ENCODE measurements around the gene TRABD2B.

TRABD2B gene

DNA sequence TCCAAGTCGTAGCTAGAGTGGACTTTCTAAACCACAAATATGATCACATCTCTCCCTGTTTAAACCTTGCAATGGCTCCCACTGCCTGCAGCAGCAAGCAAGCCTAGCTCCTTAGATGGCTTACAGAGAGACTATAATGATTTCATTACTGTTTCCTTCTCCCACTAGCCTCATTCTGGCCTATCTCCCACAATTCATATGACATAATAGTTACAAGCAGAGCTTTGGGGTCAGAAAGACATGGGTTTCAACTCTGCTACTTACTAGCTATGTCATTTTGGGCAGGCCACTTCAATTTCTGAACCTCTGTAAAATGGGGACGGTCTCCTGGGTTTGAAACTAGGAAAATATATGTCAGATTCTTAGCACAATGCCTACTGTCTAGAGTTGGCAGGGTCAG lies 143.3 kb downstream of the TRABD2B start:
- no peak for FAIRE-seq
- no peak for DNase-seq (ENCODE audit: low spot score)

DNA sequence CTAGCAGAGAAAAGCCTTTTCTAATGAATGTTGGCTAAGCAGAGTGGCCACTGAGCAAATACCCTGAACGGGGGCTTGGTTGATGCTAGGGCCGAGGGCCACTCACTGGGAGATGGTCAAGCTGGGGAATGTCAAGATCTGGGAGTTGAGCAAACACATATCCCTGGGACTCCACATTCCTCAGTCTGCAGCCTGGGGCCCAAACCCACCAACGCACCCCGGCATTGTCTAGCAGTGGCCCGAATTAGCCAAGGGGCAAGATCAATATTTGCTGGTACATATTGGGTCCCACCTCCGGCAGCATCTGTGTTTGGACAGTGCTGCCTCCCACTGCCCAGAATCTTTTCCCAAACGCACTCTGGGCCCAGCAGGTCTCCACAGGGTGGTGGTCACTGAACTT lies 144.1 kb downstream of the TRABD2B start:
- peak; percentile 5 for FAIRE-seq
- no peak for DNase-seq (ENCODE audit: low spot score)

DNA sequence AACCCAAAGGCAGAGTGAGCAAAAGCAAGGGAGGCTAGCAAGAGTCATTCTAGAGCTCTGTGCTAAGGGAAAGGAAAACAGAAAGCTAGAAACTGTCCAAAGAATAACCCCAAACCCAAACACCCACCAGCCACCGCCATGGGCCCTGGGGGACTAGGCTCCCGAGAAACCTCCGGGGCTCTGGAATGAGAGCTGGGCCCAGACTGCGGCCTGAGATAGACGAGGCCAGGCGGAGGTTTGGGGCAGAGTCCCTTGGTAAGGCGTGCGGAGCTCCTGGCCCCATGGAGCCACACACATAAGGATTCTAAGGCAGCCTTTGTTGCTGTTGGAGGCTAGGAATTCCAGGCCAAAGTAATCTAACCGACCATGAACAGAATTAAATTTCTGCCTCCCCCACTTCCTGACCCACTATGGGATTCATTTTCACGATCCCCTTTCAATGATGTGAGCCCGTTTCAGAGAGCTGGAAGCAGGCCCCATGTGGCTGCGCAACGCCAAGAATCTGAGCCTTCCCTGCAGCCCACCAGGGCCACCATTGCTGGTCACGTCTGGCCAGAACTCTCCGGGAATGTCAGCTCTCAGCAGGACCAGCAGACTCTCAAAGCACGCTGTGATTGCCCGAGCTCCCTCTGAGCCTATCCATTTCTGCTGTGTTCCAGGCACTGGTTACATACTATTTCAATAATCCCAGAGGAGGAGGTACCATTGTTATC lies 145.0 kb downstream of the TRABD2B start:
- DNase-seq (ENCODE audit: low spot score): no peak
- FAIRE-seq: no peak

DNA sequence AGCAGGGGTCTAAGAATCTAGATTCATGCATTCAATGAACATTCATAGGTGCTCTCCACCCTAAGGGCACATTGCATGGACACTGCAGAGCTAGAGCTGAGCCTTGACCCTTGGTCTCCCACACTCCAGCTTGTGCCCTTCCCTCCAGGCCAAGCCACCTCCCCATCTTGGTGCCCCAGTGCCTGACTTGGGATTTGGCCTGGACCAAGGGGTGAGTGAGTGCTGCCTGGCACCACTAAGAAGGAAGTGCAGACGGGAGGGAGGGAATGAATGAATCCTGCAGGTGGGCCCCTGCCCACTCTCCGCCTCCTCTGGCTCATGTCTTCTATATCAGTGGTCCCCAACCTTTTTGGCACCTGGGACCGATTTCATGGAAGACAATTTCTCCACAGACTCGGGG lies 146.7 kb downstream of the TRABD2B start:
- DNase-seq (ENCODE audit: low spot score) (no peak), FAIRE-seq (no peak)

DNA sequence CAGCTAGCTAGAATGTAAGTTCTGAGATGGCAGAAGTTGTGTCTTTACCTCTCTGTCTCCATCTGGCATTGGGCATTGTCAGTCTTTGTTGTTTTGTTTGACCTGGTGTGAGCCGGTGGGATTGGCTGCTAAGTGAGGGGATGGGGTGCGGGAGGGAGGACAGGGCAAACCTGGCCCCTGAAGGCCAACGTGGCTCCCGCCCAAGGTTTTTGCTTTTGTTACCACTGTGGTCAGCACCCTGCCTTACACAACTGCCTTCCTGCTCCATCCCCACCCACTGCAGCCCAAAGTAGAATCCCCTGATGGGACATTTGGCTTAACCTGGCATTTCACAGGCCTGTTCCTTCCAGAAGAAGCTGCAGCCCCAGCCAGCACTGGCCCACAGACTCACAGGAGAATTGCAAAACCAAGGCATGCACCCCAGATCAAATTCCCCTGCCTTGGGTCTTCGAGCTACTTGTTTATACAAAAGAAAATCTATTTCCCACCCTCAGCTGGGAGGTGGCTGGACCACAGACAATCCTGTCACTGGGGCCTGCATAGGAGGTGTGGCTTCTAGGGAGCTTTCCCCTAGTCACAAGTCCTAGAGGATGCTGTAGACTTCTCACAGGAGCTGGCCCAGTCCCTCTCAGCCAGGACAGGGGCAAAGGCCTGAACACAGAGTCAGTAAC lies 147.5 kb downstream of the TRABD2B start:
- no peak for FAIRE-seq
- no peak for DNase-seq (ENCODE audit: low spot score)

DNA sequence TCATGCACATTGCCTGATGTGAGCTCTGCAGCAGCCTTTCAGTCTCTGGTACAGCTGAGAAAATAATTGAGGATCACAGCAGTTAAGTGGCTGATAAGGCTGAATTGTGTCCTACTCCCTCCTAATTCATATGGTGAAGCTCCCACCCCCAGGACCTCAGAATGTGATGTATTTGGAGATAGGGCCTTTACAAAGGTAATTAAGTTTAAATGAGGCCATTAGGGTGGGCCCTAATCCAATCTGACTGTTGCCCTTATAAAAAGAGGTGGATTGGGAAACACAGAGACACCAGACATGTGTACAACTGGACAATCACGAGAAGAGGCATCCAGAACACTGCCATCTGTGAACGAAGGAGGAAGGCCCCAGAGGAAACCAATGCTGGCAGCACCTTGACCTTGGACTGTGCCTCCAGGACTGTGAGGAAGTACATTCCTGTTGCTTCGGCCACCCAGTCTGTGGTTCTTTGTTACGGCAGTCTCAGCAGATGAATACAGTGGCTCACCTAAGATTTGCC lies 148.1 kb downstream of the TRABD2B start:
- FAIRE-seq (no peak), DNase-seq (ENCODE audit: low spot score) (no peak)

DNA sequence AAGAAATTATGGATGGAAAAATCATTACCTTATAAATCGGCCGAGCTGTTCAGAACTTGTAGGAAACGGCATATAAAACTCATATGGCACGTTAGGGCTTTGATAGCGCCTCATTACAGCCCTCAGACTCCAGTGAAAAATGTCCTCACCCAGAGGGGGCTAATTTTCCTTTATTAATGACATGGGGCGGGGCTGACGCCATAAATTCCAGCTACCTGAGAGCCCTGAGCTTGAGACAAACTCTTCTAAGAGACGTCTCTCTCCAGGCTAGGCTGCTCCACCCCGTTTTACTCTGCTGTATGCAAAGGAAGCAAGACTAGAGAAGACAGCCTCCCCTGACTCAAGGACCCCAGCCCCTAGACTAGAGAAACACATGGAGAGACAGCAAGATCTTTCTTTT lies 149.4 kb downstream of the TRABD2B start:
- no peak for DNase-seq (ENCODE audit: low spot score)
- FAIRE-seq: no peak

DNA sequence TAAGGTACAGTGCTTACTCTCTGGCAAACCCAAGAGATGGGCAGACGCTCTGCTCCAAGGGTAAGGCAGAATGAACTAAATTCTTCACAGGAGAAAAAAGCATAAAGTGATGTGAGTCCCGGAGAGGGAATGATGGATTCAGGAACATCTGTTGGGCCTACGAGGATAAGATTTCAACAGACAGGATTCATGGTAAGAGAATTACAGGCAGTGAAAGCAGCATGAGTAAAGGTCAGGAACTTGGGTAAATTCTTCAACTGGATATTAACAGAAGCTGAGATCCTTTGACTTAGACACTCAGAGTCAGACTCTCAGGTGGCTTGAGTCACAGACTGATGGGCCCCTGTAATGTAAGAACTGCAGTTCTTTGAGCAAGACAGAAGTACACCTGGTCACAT lies 152.6 kb downstream of the TRABD2B start:
- FAIRE-seq (no peak), DNase-seq (ENCODE audit: low spot score) (no peak)

DNA sequence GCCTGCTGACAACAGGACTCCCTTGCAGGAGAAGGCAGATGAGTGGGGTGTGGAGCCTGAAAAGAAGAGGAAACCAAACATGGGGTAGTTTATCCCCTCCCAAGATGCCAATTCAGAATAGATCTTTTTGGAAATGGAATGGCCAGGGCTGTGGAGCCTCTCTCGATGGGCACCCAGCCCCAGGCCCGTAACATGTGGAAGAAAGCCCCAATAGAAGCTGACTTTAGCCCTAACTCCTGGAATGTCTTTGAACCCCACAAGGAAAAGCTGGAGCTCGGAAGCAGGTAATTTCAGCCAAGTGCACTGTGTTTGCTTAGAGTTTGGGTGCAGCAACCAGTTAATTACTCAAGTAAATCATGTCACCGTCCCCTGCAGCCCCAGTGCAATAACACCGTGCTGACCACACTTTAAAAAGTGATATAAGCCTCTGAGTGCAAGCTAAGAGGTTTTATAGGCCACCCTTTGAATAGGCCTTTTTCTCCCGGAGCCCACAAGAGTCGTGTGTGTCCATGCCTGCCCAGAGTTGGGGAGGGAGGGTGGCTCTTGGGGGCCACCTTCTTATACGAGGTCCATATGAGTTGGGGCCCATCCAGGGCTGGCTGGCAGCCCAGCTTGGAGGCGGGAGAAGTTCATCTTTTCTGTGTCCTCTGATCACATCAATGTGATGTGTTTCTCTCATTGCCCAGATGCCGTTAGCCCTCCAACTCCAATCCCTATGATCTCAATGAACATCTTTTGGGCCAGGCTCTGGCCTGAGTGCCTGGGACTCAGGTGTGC lies 153.2 kb downstream of the TRABD2B start:
- FAIRE-seq (no peak), DNase-seq (ENCODE audit: low spot score) (no peak)

DNA sequence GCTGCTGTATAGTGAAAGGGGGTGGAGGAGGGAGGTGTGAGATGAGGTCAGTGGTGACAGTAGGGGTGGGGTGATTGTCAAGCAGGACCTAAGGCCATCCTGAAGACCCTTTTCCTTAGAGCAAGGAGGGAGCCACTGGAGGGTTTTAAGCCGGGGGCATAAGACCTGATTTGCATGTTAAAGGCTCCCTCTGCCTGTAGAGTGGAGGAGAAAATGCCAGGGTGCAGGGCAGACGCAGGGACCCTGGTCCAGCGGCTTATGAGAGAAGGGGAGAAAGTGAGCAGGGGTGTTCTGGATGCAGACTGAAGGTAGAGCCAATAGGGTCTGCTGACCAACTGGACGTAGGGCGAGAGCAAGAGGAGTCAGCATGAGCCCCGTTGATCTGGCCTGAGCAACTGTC lies 154.1 kb downstream of the TRABD2B start:
- DNase-seq (ENCODE audit: low spot score) (no peak), FAIRE-seq (no peak)

DNA sequence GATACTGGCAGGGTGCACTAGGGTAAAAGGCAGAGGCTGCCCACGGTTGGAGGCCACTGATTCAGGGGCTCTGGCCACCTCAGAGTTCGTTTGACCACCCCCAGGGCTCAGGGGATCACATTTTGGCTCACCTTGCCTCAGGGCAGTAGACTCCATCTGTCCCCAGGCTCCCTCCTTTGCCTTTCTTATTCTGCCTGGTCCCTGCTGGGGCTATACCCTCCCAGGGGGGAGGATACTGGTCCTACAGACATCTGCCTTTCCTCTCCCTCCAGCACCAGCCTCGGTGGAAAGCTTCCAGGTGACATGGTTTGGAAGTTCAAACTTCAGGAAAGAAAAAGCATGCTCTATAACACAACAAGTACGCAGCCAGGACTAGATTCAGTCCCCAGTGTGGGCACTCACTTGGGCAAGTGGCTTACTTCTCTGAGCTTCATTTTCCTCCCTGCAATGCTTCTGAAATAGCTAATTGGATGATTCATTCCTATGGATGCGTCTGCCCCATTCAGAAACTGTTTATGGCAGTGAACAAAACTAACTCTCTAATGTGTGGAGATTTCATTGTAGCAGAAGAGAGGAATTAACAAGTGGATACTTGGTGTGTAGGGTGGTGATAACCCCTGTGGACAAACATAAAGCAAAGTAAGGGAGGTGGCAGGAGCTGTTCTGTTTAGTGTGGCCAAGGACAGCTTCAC lies 154.8 kb downstream of the TRABD2B start:
- no peak for FAIRE-seq
- DNase-seq (ENCODE audit: low spot score): no peak

DNA sequence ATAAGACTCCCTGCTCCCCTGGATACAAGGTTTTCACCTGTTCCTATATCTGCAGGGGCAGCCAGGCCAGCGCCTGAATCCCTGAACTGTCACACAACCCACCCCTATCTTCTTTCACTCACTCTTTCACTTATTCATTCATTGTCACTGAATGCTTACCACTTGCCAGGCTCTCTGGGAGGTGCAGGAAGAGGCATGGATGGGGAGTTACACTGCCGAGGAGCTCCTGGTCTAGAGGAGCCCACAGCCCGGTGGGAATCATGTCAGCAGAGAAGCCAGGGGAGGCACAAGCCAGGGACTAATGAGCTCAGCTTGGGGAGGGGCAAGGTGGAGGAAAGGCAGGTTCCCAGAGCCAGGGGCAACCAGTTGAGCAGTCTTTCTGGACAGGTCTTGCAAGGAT lies 155.8 kb downstream of the TRABD2B start:
- DNase-seq (ENCODE audit: low spot score) (no peak), FAIRE-seq (no peak)

DNA sequence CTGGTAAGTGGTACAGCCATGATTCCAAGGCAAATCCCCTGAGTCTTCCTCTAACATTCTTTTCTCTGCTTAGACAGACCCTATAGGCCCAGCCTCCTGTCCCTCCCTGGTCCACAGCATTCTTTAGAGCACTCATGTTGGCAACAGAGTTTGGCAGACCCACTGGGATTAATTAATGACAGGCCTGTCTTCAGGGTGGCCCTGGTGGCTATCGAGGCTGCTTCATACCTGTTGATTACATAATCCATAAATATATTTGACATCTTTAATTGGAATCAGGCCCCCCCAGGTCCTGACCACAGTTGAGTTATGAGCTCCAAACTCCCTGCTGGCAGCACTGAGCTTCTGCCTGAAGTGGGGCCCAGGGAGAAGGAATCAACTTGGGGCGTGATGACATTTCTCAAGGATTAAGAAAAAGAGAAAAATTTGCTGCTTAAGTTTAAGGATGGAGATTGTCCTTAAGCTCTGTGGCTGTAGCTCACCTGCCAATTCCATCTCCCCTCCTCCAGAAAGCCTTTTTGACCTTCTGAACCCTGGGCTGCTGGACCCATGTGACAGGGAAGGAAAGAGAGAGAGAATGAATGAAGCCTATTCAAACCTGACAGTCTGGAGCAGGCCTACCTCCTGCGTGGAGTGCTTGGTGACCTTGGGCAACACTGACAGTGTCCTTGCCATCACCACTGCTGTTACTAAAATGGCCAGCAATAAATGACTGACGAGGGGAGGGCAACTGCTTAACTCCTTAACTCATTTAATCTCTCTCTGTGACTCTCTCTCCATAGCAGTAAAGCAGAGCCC lies 156.6 kb downstream of the TRABD2B start:
- DNase-seq (ENCODE audit: low spot score) (no peak), FAIRE-seq (no peak)

DNA sequence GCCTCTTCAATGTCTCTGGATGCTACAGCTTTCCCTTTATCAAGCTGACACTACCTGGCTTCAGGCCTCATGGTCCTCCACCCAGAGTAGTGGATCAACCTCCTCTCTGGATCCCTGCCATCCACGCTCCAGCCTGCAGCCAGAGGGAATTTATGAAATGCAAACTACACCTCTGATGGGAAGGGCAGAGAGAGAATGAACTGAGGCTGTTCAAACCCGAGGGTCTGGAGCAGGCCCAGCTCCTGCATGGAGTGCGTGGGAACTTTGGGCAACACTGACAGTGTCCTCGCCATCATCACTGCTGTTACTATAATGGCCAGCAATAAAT lies 157.8 kb downstream of the TRABD2B start:
- no peak for FAIRE-seq
- no peak for DNase-seq (ENCODE audit: low spot score)

DNA sequence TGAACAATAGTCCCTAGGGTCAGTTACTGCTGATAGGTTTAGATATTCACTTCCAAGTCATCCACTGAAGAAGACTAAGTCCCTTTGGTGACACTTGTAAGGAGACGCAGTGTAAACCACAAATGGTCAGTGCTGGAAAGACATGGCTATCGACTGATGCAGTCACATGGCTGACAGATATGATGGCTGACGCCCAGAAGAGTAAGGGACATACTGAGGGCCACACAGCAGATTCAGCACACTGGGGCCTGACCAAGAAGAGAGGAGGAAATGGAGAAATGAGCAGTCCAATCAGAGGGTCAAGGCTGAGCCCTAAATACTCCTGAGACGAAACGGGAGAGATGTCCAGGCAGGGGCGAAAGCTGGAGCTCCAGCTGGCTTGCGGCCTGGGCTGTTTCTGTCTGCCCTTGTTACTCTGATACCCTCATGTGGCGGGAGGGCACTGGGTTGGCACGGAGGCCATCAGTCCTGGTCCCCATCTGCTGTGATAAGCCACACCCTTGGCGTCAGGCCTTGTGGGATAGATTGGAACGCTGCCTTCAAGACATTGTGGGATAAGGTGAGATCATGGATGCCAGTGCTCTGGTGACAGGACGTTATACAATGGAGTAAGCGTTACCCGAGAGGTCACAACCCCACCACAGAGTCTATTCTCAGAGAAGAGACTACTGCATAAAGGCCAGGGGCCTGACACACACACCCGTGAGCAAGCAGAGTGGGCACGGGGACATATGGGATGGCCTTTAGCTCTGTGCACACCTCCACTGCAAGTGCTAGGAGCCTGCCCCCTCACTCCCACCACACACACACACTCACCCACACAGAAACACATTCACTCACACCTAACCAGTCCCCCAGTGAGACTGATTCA lies 158.4 kb downstream of the TRABD2B start:
- no peak for DNase-seq (ENCODE audit: low spot score)
- no peak for FAIRE-seq

DNA sequence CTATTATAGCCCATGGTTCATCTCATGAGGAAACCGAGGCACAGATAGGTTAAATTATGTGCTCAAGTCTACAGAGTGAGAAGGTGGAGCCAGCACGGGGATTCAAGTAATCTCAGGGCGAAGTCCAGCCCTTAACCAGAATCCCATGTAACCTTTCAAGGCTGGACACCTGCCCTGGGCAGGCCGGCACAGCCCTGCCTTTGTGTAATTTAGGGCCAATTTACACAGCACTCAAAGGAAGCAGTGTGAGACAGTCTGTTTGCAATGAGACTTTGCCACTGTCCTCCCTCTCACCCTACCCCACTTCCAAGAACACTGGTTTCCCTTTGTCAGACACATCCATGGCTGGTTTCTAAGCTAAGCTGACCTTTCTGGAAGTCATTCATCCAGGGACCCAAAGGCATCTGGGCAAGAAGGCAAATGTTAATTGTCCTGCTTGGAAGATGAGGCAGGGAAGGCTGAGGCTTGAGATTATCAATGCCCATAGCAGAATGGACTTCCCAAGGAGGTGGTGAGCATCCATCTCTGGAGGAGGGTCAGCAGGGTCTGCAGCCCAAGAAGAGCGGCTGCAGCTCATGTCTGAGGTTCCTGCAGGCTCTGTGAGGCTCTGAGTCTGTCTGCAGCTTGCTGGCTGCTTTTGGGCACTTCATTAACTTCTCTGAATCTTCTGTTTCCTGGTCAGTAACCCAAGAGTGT lies 159.2 kb downstream of the TRABD2B start:
- no peak for FAIRE-seq

DNA sequence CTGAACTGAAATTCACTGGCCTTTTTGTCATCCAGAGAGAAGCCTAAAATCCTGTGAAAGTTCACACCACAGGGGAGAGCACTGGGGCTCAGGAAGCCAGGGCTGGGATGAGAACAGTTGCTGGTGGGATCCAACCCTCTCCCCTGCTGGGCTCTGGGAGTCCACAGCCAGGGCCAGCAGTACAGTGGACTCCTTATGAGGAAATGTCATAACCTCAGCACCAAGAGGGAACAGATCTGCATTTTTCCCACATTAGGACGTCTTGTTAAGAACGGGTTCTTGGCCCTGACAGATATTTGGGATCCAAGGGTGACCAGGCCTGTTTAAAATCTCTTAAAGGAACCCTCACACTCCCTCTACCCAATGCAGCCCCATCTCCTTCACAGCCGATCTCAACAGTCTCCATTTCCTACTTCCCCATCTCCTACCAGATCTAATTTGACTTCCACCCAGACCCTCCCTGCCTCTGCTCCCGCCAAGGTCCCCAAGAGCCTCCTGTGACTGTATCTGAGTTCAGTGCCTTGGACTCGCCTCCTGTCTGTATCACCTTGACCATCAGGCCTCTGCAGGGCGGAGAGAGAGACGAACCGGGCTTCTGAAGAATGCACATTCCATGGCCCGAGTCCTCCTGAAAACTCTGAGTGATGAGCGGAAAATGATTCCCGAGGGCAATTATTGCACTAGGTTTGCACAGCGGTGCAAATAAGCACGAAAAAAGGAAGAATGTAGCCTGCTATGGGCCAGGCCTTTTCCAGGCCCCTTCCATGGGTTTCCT lies 159.9 kb downstream of the TRABD2B start:
- no peak for DNase-seq (ENCODE audit: low spot score)

More for the DNA sequence above, 159.2 kb downstream of the TRABD2B start:
- no peak for DNase-seq (ENCODE audit: low spot score)

DNA sequence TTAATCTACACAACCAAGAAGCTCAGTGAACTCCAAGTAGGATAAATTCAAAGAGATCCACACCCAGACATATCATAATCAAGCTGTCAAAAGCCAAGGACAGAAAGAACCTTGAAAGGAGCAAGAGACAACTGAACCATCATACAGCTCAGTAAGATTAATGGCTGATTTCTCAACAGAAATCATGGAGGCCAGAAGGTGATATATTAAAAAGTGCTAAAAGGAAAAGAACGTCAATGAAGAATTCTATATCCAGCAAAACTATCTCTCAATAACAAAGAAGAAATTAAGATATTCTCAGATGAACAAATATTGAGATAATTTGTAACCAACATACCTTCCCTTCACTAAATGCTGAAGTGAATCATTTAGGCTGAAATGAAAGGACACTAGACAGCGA lies 161.8 kb downstream of the TRABD2B start:
- DNase-seq (ENCODE audit: low spot score): no peak
- FAIRE-seq: no peak

More for the DNA sequence above, 159.9 kb downstream of the TRABD2B start:
- no peak for FAIRE-seq

DNA sequence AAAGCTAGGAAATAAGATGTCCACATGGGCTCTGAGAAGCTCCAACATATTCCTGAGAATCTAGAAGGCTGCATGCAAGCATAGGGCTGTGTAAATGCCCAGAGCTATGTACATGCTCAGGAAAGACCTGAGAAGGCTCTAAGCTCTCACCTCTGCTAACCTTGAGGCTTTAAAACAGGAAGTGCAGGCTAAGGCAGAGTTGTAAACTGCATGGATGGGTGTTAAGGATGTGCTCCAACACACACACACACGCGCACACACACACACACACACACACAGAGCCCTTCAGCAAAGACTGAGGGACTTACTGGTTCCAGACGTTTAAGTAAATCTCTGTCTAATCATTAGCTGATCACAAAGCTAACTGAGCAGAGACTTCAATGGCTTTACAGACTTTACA lies 162.9 kb downstream of the TRABD2B start:
- FAIRE-seq (no peak), DNase-seq (ENCODE audit: low spot score) (no peak)
